Stomach (tissue), 9 donors: ENCODE data around the gene SH3GL1. TPM values are rescaled to one million over a fixed set of nuclear protein-coding genes. Genes with fewer than 3 reads are reported as not detected.
A peak's percentile ranks its signal among the peaks of the same experiment; 100 is the strongest.

Experiments
- DNase-seq, 2 donors: peaks; one replicate each; pipeline versions ENCODE4 v3.0.0 to v3.0.0-alpha.2; 2013 to 2019
- H3K27ac ChIP-seq, 5 donors: fragments of 200-600 bp in 4 of 5; sonication (generic) in 4 of 5; one replicate each; pipeline ENCODE4 v1.5.1; 2013 to 2019; ENCODE audit warnings: mild to moderate bottlenecking in 1 of 5, moderate library complexity in 1 of 5
- H3K27me3 ChIP-seq, 3 donors: fragments of 200-600 bp; sonication (generic); one replicate each; pipeline ENCODE4 v1.5.1; 2017 to 2019; ENCODE audit warnings: mixed run types in 1 of 3
- H3K36me3 ChIP-seq, 4 donors: fragments of 200-600 bp; sonication (generic); 1 replicate in 3 of 4; 2 replicates in 1 of 4; pipeline ENCODE4 v1.5.1; 2016 to 2019
- H3K4me1 ChIP-seq, 4 donors: fragments of 200-600 bp; sonication (generic); one replicate each; pipeline ENCODE4 v1.5.1; 2016 to 2019
- H3K4me3 ChIP-seq, 4 donors: fragments of 200-600 bp; sonication (generic) in 3 of 4; one replicate each; pipeline ENCODE4 v1.5.1; 2016 to 2019; ENCODE audit warnings: mild to moderate bottlenecking in 1 of 4
- H3K9me3 ChIP-seq, 4 donors: fragments of 200-600 bp; sonication (generic); one replicate each; pipeline ENCODE4 v1.5.1; 2016 to 2019
- EP300 ChIP-seq: sonication (generic); formaldehyde crosslinking; IDR thresholded peaks from one replicate; pipeline ENCODE4 v1.6.1; 2017; ENCODE audit warnings: antibody characterized with exemption
- POLR2A ChIP-seq, 4 donors: fragments of 450-650 bp; IDR thresholded peaks; one replicate each; pipeline ENCODE4 v1.6.1; 2016; ENCODE audit warnings: antibody characterized with exemption in 4 of 4, control low read depth in 2 of 4, mild to moderate bottlenecking in 1 of 4, moderate library complexity in 1 of 4
- POLR2AphosphoS5 ChIP-seq, 3 donors: sonication (generic); formaldehyde crosslinking; IDR thresholded peaks; one replicate each; pipeline ENCODE4 v1.6.1; 2016; ENCODE audit warnings: antibody characterized with exemption in 3 of 3
- WGBS, 5 donors: extraction: QIAGEN DNeasy Blood & Tissue Kit in 3 of 5; methylation state at CpG; one replicate each; pipeline versions ENCODE4 v1.1.5 to v1.1.7; 2013 to 2018; 5-methylcytosine and 5-hydroxymethylcytosine counted together
- intact Hi-C: fragments of 100-400 bp; cut with DNase I; formaldehyde crosslinking; loops from one replicate; pipeline ENCODE4 v1.15.1; 2023; ENCODE audit warnings: low total_unique reads
- polyA plus RNA-seq, 3 donors: library from polyadenylated mRNA; stranded (reverse); fragments of 200-250 nt; gene quantifications; one replicate each; pipeline ENCODE4 v1.2.3, GENCODE V29; 2013
- total RNA-seq, 5 donors: library from RNA; depleted of rRNA; stranded (reverse); fragments of >200 nt; gene quantifications; one replicate each; pipeline versions ENCODE4 v1.1.0 to v1.2.3, GENCODE V29; 2014 to 2016
- TF ChIP-seq, protein P1 (sequence below), 7 experiments: fragments of 450-650 bp in 4 of 7; fragments of 200-600 bp in 3 of 7; sonication (generic) in 3 of 7; IDR thresholded peaks; one replicate each; pipeline ENCODE4 v1.5.1; 2016 to 2019; ENCODE audit warnings: antibody characterized with exemption in 7 of 7, control low read depth in 2 of 7, mild to moderate bottlenecking in 1 of 7
- donor health status: healthy with polysubstance abuse.
- donor health status: Bipolar disorder and iron deficiency.
- donor health status: healthy.

Gene SH3GL1
- total and polyA plus RNA-seq, 8 donors, result 14.8 to 111 (median 36.9) TPM

DNA sequence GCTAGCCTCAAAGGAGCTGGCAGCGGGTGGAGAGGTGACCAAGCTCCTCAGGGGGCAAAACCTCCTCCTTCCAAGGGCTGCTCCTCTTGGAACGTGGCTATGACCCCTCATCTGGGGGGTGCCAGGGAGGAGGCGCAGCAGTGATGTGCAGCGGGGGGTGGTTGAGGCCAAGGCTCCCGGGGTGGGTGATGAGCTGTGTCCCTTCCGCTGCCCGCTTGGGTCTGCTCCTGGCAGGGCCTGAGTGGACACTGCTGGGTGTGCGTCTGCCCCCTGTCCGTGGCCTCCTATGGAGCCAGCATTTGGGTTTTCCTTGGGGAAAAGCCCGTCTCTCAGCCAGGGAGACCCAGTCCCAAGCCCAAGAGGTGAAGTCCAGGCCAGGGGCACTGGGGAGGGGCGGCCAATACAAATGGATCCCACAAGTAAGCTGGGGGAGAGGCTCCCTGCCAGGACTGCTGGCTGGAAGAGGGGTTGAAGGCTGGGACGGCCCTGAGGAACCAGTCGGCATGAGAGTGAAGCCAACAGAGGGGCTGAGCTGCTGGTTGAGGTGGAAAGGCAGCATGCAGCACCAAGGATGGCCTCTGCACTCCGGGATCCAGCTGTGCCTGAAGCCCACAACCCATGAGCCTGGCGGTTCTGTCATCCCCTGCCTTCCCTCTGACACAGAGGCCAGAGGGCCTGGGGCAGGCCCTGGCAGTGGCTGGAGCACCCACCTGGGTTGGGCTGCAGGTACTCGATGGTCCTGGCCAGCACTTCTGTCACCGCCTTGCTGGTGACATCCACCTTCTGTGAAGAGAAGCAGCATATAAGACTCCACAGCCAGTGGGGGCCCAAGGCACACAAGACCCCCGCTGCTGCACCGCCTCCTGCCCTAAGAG, 34.3 kb downstream of the SH3GL1 start:
- Histone ChIP-seq H3K9me3 (no peaks in the 10 kb centered on the region), H3K36me3 (peaks cover 51 to 64% (median 61%) of the 10 kb centered on the region in 4 donors), H3K27ac (peak overlapping the region in 1 of 5 donors; percentile 2), H3K4me3 (no peak overlapping the region), H3K4me1 (peaks cover 31 to 48% (median 39%) of the 10 kb centered on the region in 4 donors), H3K27me3 (no peaks in the 10 kb centered on the region)
- intact Hi-C loops, result no loop called here
- WGBS, 5 donors, result 85 to 95% (median 91%) methylated on average over 6 to 19 of the region's 19 CpGs
- peak in 1 of 2 donors; percentile 8 for DNase-seq
- no peak for TF ChIP-seq POLR2AphosphoS5 (IDR thresholded peaks at IDR 0.05)
- TF ChIP-seq POLR2A (IDR thresholded peaks at IDR 0.05), result no peak
- TF ChIP-seq, protein P1, sequence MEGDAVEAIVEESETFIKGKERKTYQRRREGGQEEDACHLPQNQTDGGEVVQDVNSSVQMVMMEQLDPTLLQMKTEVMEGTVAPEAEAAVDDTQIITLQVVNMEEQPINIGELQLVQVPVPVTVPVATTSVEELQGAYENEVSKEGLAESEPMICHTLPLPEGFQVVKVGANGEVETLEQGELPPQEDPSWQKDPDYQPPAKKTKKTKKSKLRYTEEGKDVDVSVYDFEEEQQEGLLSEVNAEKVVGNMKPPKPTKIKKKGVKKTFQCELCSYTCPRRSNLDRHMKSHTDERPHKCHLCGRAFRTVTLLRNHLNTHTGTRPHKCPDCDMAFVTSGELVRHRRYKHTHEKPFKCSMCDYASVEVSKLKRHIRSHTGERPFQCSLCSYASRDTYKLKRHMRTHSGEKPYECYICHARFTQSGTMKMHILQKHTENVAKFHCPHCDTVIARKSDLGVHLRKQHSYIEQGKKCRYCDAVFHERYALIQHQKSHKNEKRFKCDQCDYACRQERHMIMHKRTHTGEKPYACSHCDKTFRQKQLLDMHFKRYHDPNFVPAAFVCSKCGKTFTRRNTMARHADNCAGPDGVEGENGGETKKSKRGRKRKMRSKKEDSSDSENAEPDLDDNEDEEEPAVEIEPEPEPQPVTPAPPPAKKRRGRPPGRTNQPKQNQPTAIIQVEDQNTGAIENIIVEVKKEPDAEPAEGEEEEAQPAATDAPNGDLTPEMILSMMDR (IDR thresholded peaks at IDR 0.05), result no peak
- TF ChIP-seq EP300, result no peak

DNA sequence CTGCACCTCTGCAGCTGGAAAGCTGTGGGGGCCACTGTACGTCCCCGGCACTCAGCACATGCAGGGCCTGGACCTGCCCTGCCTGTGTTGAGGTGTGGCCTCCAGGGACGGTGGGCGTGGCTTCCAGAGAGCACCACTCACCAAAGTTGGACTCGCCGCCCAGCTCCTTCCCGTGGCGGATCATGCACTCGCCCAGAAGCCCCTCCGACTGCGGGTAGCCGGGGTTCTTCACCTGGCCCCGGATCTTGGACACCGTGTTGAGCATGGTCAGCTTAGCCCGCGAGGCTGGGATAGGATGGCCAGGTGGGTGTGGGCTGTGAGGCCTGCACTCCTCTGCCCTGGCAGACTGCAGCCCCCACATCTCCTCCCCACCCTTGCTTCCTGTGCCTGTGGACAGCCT, 35.0 kb downstream of the SH3GL1 start:
- 71 to 81% (median 76%) methylated on average over 3 to 16 of the region's 16 CpGs for WGBS, 5 donors
- intact Hi-C loops, result no loop called here
- TF ChIP-seq EP300 (no peak), POLR2A (IDR thresholded peaks at IDR 0.05) (no peak), POLR2AphosphoS5 (IDR thresholded peaks at IDR 0.05) (no peak)
- TF ChIP-seq, protein P1 (IDR thresholded peaks at IDR 0.05), result no peak
- peaks cover 27 to 48% (median 39%) of the 10 kb centered on the region in 4 donors for H3K4me1 ChIP-seq
- peaks cover 58 to 71% (median 68%) of the 10 kb centered on the region in 4 donors for H3K36me3 ChIP-seq
- H3K27ac ChIP-seq, result no peak overlapping the region
- H3K27me3 ChIP-seq, result no peaks in the 10 kb centered on the region
- no peaks in the 10 kb centered on the region for H3K9me3 ChIP-seq
- H3K4me3 ChIP-seq, result no peak overlapping the region
- peak; percentile 50 to 56 for DNase-seq

DNA sequence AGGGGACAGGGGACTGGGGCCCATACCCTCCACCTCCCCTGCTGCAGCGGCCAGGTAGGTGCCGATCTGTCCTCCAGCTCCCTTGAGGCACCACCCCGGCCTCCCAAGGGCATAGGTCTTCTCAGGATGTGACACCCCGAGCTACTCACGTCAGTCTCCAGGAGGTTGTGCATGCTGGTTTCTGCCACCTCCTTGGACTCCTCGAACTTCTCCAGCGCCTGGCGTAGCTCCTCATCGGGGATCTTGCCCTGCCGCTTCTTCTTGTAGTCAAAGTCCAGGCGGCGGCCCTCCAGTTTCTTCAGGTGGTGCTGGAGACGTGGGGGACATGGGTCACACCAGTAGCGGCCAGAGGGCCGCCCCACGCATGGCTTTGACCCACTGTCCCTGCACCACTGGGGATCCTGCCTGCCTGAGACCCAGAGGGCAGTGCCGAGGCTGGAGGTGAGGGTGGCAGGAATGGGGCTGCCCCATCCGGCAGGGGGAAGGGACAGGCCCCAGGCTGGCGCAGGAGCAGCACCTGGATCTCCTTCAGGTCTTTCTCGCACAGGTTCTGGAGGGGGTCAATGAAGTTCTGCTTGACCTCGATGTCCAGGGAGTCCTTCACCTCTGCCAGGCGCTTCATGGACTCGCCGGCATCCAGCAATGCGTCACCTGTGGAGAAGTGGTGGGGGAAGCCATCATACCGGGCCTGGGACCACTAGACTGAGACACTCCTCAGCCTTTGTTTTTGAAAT, 36.6 kb downstream of the SH3GL1 start:
- DNase-seq, result no peak
- intact Hi-C loops, result no loop called here
- Histone ChIP-seq H3K36me3 (peaks cover 63 to 87% (median 84%) of the 10 kb centered on the region in 4 donors), H3K9me3 (no peaks in the 10 kb centered on the region), H3K27me3 (no peaks in the 10 kb centered on the region), H3K27ac (peak overlapping the region in 1 of 5 donors; percentile 5), H3K4me3 (no peak overlapping the region), H3K4me1 (peaks cover 11 to 40% (median 32%) of the 10 kb centered on the region in 4 donors)
- TF ChIP-seq, protein P1 (IDR thresholded peaks at IDR 0.05), result no peak
- TF ChIP-seq POLR2A (IDR thresholded peaks at IDR 0.05) (no peak), EP300 (no peak), POLR2AphosphoS5 (IDR thresholded peaks at IDR 0.05) (no peak)
- 91 to 94% (median 92%) methylated on average over 17 to 26 of the region's 26 CpGs for WGBS, 5 donors

DNA sequence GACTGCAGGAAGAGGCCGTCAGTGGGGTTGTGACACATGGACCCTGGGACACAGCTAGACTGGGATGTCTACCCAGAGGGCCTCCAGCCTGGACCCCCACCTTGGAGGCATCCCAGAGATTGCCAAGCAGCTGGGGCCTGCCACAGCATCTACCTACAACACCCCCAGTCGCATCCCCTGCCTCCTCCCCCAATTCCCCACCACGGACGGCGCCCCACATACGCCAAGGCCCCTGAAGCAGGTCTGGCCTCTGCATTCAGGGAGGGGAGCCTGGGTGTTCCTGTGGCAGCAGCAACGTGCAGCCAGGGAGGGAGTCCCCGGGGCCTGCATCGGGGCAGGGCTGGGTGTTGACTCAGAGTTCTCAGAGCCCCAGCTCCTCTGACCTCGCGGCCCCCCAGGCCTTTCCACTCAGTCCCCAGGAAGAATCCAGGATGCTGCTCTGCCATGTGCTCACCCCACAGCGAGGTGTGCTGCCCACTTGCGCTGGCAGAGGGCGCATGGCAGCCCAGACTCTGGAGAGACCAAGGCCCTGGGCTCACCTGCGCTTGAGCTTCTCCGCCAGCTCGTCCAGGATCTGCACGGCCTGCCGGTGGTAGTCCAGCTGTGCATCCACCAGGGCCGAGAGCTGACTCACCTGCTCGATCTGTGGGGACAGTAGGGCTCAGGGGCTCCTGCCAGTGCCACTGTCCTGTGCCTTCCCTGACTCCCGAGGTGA, 37.4 kb downstream of the SH3GL1 start:
- TF ChIP-seq EP300, result no peak
- TF ChIP-seq, protein P1 (IDR thresholded peaks at IDR 0.05), result peak in 1 of 7 experiments; percentile 7
- H3K9me3 ChIP-seq, result no peaks in the 10 kb centered on the region
- H3K27ac ChIP-seq, result peak overlapping the region in 1 of 5 donors; percentile 5
- 75 to 95% (median 78%) methylated on average over 7 to 22 of the region's 22 CpGs for WGBS, 5 donors
- peaks cover 63 to 93% (median 89%) of the 10 kb centered on the region in 4 donors for H3K36me3 ChIP-seq
- intact Hi-C loops, result no loop called here
- DNase-seq, result peak in 1 of 2 donors; percentile 43
- H3K4me1 ChIP-seq, result peaks cover 4 to 32% (median 24%) of the 10 kb centered on the region in 4 donors
- no peak overlapping the region for H3K4me3 ChIP-seq
- H3K27me3 ChIP-seq, result no peaks in the 10 kb centered on the region
